HepG2 (cell line): ENCODE results near the gene GJB2. TPM values are rescaled to one million over a fixed set of nuclear protein-coding genes. Genes with fewer than 3 reads are reported as not detected.

Source experiments
- ATAC-seq: fragments of 200-7000 bp; cut with Tn5 transposase; 3 replicates; pipeline ENCODE4 v1.9.1; 2020; ENCODE audit warnings: mild to moderate bottlenecking, moderate library complexity
- Bru-seq: library from RNA; stranded (reverse); fragments of 400-500 nt; gene quantifications from one replicate; lab custom pipeline; 2021; lab: Mats Ljungman, UMichigan
- BruChase-seq, 2 experiments: library from RNA; stranded (reverse); fragments of 400-500 nt; gene quantifications; one replicate each; lab custom pipeline; 2021; lab: Mats Ljungman, UMichigan
- BruUV-seq: library from RNA; stranded (reverse); fragments of 400-500 nt; replicated peaks from 2 replicates; lab custom pipeline; 2021; lab: Mats Ljungman, UMichigan
- CTCF ChIA-PET: fragments of 300-600 bp; formaldehyde crosslinking; extraction: SDS; loops from one replicate; lab custom pipeline; 2021; ENCODE audit warnings: low total read pairs, inconsistent platforms, low intra/inter-chr PET ratio; lab: Yijun Ruan, JAX
- POLR2A ChIA-PET: fragments of 350-600 bp; sonication (Branson Sonifier 250); formaldehyde crosslinking; loops from one replicate; lab custom pipeline; 2020; ENCODE audit warnings: antibody characterized with exemption, inconsistent platforms; lab: Yijun Ruan, JAX
- DNase-seq: peaks from one replicate; pipeline ENCODE4 v3.0.0-alpha.2; 2015; ENCODE audit warnings: low spot score
- FAIRE-seq: peaks from 3 replicates; lab custom pipeline; 2011; peaks lifted over from hg19 to GRCh38; lab: Jason Lieb, UNC
- H2AFZ ChIP-seq: one replicate; pipeline ENCODE4 v1.6.1; 2011; ENCODE audit warnings: low read length, inconsistent platforms
- H3K27ac ChIP-seq: fragments of 300-600 bp; 3 replicates; pipeline ENCODE4 v1.8.0; 2011; ENCODE audit warnings: mixed run types, mild to moderate bottlenecking, mixed read lengths, low read length, inconsistent platforms; ENCODE audit not compliant: insufficient read depth; ENCODE audit errors: extremely low read length
- H3K27me3 ChIP-seq, 2 experiments: fragments of 200-600 bp in 1 of 2; 2 replicates in 1 of 2; 3 replicates in 1 of 2; pipeline versions ENCODE4 v1.6.0 to v1.8.0; 2011; ENCODE audit warnings: low read length in 2 of 2, mild to moderate bottlenecking in 2 of 2, moderate library complexity in 2 of 2, inconsistent platforms in 1 of 2; ENCODE audit not compliant: insufficient read depth in 2 of 2, control insufficient read depth in 1 of 2
- H3K36me3 ChIP-seq, 2 experiments: fragments of 200-600 bp in 1 of 2; replicated peaks in 1 of 2; 2 replicates in 1 of 2; 3 replicates in 1 of 2; pipeline versions ENCODE4 v1.5.1 to v1.8.0; 2011; ENCODE audit warnings: low read length in 2 of 2, inconsistent platforms in 1 of 2; ENCODE audit not compliant: insufficient read depth in 2 of 2, control insufficient read depth in 1 of 2
- H3K4me1 ChIP-seq: 2 replicates; pipeline ENCODE4 v1.5.1; 2012; ENCODE audit warnings: low read length, inconsistent platforms; ENCODE audit not compliant: insufficient read depth
- H3K4me2 ChIP-seq: 2 replicates; pipeline ENCODE4 v1.6.0; 2011; ENCODE audit warnings: low read depth, low read length, inconsistent platforms
- H3K4me3 ChIP-seq, 3 experiments: fragments of 200-600 bp in 1 of 3; sonication (generic), shearing (Covaris generic) in 1 of 3; replicated peaks in 1 of 3; 2 replicates each; pipeline ENCODE4 v1.5.1; 2011 to 2016; ENCODE audit warnings: low read length in 3 of 3, inconsistent platforms in 2 of 3, low read depth in 2 of 3, mild to moderate bottlenecking in 2 of 3, control low read depth in 1 of 3, mixed read lengths in 1 of 3; ENCODE audit not compliant: insufficient read depth in 1 of 3
- H3K79me2 ChIP-seq: one replicate; pipeline ENCODE4 v1.6.1; 2011; ENCODE audit warnings: low read length, inconsistent platforms; ENCODE audit not compliant: insufficient read depth
- H3K9ac ChIP-seq: 2 replicates; pipeline ENCODE4 v1.6.0; 2011; ENCODE audit warnings: mild to moderate bottlenecking, low read depth, low read length, inconsistent platforms; ENCODE audit not compliant: insufficient read depth
- H3K9me3 ChIP-seq: 2 replicates; pipeline ENCODE4 v1.5.1; 2012; ENCODE audit warnings: mild to moderate bottlenecking, low read length
- H4K20me1 ChIP-seq: 2 replicates; pipeline ENCODE4 v1.6.0; 2011; ENCODE audit warnings: inconsistent platforms, mild to moderate bottlenecking, low read length, moderate library complexity; ENCODE audit not compliant: insufficient read depth
- HNRNPLL ChIP-seq: fragments of 200-400 bp; formaldehyde crosslinking; IDR thresholded peaks from 2 replicates; pipeline ENCODE4 v1.6.1; 2017; ENCODE audit warnings: mild to moderate bottlenecking, low read depth, low read length; ENCODE audit not compliant: poor library complexity, severe bottlenecking
- PHF8 ChIP-seq: sonication (generic); formaldehyde crosslinking; IDR thresholded peaks from 2 replicates; pipeline ENCODE4 v1.5.0; 2020; ENCODE audit warnings: missing genetic modification reagents
- SETDB1 ChIP-seq: sonication (generic); formaldehyde crosslinking; IDR thresholded peaks from 2 replicates; pipeline ENCODE4 v1.5.1; 2020; ENCODE audit warnings: missing genetic modification reagents, mild to moderate bottlenecking, borderline replicate concordance
- ZSCAN21 ChIP-seq: sonication (generic); formaldehyde crosslinking; IDR thresholded peaks from 2 replicates; pipeline ENCODE4 v1.8.0; 2022; ENCODE audit warnings: mild to moderate bottlenecking, missing genetic modification reagents, moderate library complexity, borderline replicate concordance
- WGBS: methylation state at CpG from one replicate; pipeline ENCODE4 v1.1.6; 2017; ENCODE audit warnings: low lambda C conversion rate; 5-methylcytosine and 5-hydroxymethylcytosine counted together
- in situ Hi-C: cut with HindIII; loops from 2 replicates; pipeline ENCODE4 v1.10.0; 2017; ENCODE audit warnings: low pct_unique_long_range_greater_than_20kb; ENCODE audit not compliant: extremely low pct_ligation_motif_present
- intact Hi-C: fragments of 100-400 bp; cut with micrococcal nuclease; formaldehyde crosslinking; loops from one replicate; pipeline ENCODE4 v1.10.0; 2022; ENCODE audit not compliant: unreplicated experiment
- long read RNA-seq, 2 experiments: library from RNA in 1 of 2; library from polyadenylated mRNA in 1 of 2; stranded (forward) in 1 of 2; unstranded in 1 of 2; transcript quantifications; one replicate each; pipeline ENCODE4 v2.0.0, GENCODE V29; 2019 to 2022
- polyA minus RNA-seq, 3 experiments: library from RNA; depleted of rRNA, polyadenylated mRNA; stranded (reverse); fragments of >200 nt; gene quantifications; 2 replicates each; pipeline ENCODE4 v1.2.3, GENCODE V29; 2011; ENCODE audit warnings: low replicate concordance in 1 of 3
- polyA plus RNA-seq, 8 experiments: library from polyadenylated mRNA; depleted of rRNA in 3 of 8; stranded (reverse) in 7 of 8; unstranded in 1 of 8; fragments of >200 nt; fragmentation: Illumina TruSeq in 4 of 8; extraction: Trizol in 4 of 8; gene quantifications; 2 replicates each; pipeline versions ENCODE4 v1.2.1 to v1.2.3, GENCODE V29; 2011 to 2016; ENCODE audit warnings: low read depth in 4 of 8, missing spikeins in 1 of 8, mixed read lengths in 1 of 8; ENCODE audit not compliant: insufficient read depth in 1 of 8
- total RNA-seq, 5 experiments: library from RNA; depleted of rRNA; stranded (reverse); fragments of >200 nt; fragmentation: Illumina TruSeq; extraction: Trizol; gene quantifications; 2 replicates each; pipeline ENCODE4 v1.2.3, GENCODE V29; 2016; ENCODE audit warnings: low read depth in 1 of 5

Gene GJB2
- total RNA-seq (2016; rRNA removed; fragmentation: Illumina TruSeq; extraction: Trizol) (0.18 TPM in 1 of 2 replicates, not detected in the other), polyA plus RNA-seq (2011; rRNA removed) (0.08 and 0.15 TPM in 2 replicates), polyA minus RNA-seq (2011; rRNA and poly(A)+ RNA removed; ENCODE audit: low replicate concordance) (0.14 and 0.44 TPM in 2 replicates), Bru-seq, nascent RNA (not detected), BruChase-seq, experiment 1, labeled RNA remaining after a 6-hour chase (percentile 23 among the genes with signal in this experiment), BruChase-seq, experiment 2, labeled RNA remaining after a 2-hour chase (not detected)
- not detected in 2 replicates for total RNA-seq (2016; cell fraction: cytosol; rRNA removed; fragmentation: Illumina TruSeq; extraction: Trizol; ENCODE audit: low read depth)
- total RNA-seq (2016; cell fraction: insoluble cytoplasmic fraction; rRNA removed; fragmentation: Illumina TruSeq; extraction: Trizol): 0.19 TPM in 1 of 2 replicates, not detected in the other
- 0.07 TPM in 1 of 2 replicates, not detected in the other for total RNA-seq (2016; cell fraction: membrane; rRNA removed; fragmentation: Illumina TruSeq; extraction: Trizol)
- 0.16 TPM in 1 of 2 replicates, not detected in the other for total RNA-seq (2016; cell fraction: nucleus; rRNA removed; fragmentation: Illumina TruSeq; extraction: Trizol)
- 0.09 and 0.15 TPM in 2 replicates for polyA plus RNA-seq (2011; cell fraction: cytosol; rRNA removed)
- polyA plus RNA-seq (2011; cell fraction: nucleus; rRNA removed): not detected in 2 replicates
- polyA plus RNA-seq (2012): 0.08 and 0.20 TPM in 2 replicates
- polyA plus RNA-seq (2016; cell fraction: cytosol; fragmentation: Illumina TruSeq; extraction: Trizol; ENCODE audit: low read depth): 0.09 TPM in 1 of 2 replicates, not detected in the other
- 0.13 and 0.16 TPM in 2 replicates for polyA plus RNA-seq (2016; cell fraction: insoluble cytoplasmic fraction; fragmentation: Illumina TruSeq; extraction: Trizol; ENCODE audit: low read depth)
- 0.12 and 0.13 TPM in 2 replicates for polyA plus RNA-seq (2016; cell fraction: membrane; fragmentation: Illumina TruSeq; extraction: Trizol; ENCODE audit: low read depth)
- polyA plus RNA-seq (2016; cell fraction: nucleus; fragmentation: Illumina TruSeq; extraction: Trizol; ENCODE audit: insufficient read depth, low read depth): 0.21 and 0.39 TPM in 2 replicates
- polyA minus RNA-seq (2011; cell fraction: cytosol; rRNA and poly(A)+ RNA removed): not detected in 2 replicates
- not detected in 2 replicates for polyA minus RNA-seq (2011; cell fraction: nucleus; rRNA and poly(A)+ RNA removed)
- long read RNA-seq, experiment 1, partial matches to known transcripts: 0 of 1 reads
- long read RNA-seq, experiment 1, other reads (novel, unspliced or antisense): 1 of 1 reads
- long read RNA-seq, experiment 2: 0 reads

- FAIRE-seq: no peak
- peaks cover 4 to 61% of the 10 kb centered on the region in 2 experiments for H3K27me3 ChIP-seq
- POLR2A ChIA-PET: no interaction called here
- no peaks in the 10 kb centered on the region for H3K36me3 ChIP-seq
- peaks cover 38% of the 10 kb centered on the region for H3K4me1 ChIP-seq
- intact Hi-C loops: no loop called here
- TF ChIP-seq PHF8 (0 out of 2 replicates have a peak, but pooled peaks have one; percentile 3), HNRNPLL (peak; percentile 66), SETDB1 (CRISPR knock-in tag) (no peak), ZSCAN21 (no peak)
- WGBS: 1% methylated on average over 16 of the region's 39 CpGs
- H3K4me3 ChIP-seq: peak within 1 kb of the TSS; percentile 49 to 70 (median 60)
- no peaks in the 10 kb centered on the region for H3K9me3 ChIP-seq
- DNase-seq: no peak
- no peaks in the 10 kb centered on the region for H3K79me2 ChIP-seq
- BruUV-seq: no TSS peak
- H2AFZ ChIP-seq: no peak within 1 kb of the TSS
- CTCF ChIA-PET: no interaction called here
- ATAC-seq: peak; percentile 9; the same call in 1 of the 3 replicates
- 0 out of 2 replicates have a peak within 1 kb of the TSS, but pooled peaks have one; percentile 10 for H3K9ac ChIP-seq
- no peak within 1 kb of the TSS for H3K27ac ChIP-seq
- in situ Hi-C loops: loop anchor here (10.0 kb wide), 1 partner anchor 102 kb away; no protein-coding TSS in a partner anchor
- peak within 1 kb of the TSS; percentile 79 for H3K4me2 ChIP-seq
- H4K20me1 ChIP-seq: no peaks in the 10 kb centered on the region; the same call in 1 of the 2 replicates
Observed at GRCh38 chr13:20192836-20193161, at the start of gene GJB2. Gene GJB2, minus strand, starts transcription at chr13:20192938. Its CDS starts 3,357 bp downstream, at chr13:20189581.
